Globus pallidus (tissue), 1 donor: Measurements from ENCODE around the gene SUPT5H.

Experiments used
- DNase-seq: peaks from one replicate; pipeline ENCODE4 v3.0.0-alpha.2; 2015; ENCODE audit warnings: low spot score

The SUPT5H gene

DNA sequence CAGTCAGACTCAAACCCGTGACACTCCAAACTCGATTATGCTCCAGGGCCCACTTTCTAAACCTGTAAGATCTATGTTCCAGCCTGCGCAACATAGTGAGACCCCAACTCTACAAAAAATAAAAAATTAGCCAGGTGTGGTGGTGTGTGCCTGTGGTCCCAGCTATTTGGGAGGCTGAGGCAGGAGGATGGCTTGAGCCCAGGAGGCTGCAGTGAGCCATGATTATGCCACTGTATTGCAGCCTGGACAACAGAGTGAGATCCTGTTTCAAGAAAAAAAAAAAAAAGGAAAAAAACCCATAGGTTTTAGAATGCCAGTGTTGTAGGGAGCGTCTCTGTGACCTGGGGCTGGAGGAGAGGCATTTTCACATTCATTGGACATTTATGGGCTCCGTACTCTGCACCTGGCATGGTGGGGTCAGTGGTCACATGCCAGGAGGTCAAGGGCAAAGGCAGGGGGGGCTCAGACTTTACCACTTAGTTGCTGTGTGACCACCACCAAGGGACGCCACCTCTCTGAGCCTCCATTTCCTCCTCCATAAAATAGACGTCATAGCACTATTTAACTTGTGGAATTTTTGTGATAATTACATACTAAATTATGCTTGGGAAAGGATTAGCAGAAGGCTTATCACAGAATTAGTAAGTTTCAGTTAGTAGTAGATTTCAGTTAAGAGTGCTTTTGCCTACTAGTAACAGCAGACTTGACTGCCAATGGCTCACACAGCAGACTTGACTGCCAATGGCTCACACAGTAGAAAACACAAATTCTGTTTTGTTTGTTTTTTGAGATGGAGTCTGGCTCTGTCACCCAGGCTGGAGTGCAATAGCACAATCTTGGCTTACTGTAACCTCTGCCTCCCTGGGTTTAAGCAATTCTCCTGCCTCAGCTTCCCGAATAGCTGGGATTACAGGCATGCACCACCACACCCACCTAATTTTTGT lies 75.4 kb downstream of the SUPT5H start:
- no peak for DNase-seq

DNA sequence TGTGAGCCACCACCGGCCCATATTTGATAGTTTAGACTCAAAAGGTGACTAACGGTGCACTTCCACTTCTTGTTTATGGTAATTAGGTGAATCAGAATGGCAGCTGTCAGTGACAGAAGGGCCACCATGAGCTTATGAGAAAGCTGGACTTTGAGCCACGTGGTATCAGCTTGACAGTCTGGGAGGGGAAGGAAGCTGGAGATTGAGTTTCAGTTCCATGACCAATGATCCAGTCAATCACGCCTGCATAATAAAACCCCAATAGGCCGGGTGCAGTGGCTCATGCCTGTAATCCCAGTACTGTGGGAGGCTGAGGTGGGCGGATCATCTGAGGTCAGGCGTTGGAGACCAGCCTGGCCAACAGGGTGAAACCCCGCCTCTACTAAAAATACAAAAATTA lies 79.1 kb downstream of the SUPT5H start:
- no peak for DNase-seq

DNA sequence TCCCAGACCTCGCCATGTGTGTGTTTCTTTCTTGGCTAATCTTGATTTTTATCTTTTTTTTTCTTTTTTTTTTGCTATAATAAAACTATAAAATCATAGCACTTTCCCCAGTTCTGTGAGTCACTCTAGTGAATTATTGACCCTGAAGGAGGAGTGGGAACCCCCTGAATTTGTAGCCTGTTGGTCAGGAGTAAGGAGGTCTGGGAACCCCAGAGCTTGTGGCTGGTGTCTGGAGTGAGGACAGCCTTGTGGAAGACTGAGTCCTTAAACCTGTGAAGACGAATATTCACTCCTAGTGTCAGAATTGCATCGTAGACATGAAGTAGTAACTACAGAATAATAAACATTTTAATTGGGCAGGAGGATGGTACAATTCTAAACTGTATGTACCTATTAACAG lies 79.8 kb downstream of the SUPT5H start:
- DNase-seq, result no peak
